ENCODE data around the gene JMJD8. TPM values are rescaled to one million over a fixed set of nuclear protein-coding genes. Genes with fewer than 3 reads are reported as not detected.

Gene JMJD8
- total and polyA plus RNA-seq, 9 of the 15 experiments (the other 6 are each of a cell fraction or from before 2014, with no cell fraction given) = 1.2 to 50.6 (median 29.3) TPM

GRCh38 chr16:720990-721764 lies 37.0 kb upstream of the JMJD8 start, which contains the start of gene ANTKMT (continued):
- TF ChIP-seq MGA (IDR thresholded peaks at IDR 0.05) (peak; percentile 97), AFF4 (CRISPR knock-in tag; IDR thresholded peaks at IDR 0.05) (peak; percentile 56; the same call in 1 of the 2 replicates), E2F3 (CRISPR knock-in tag; IDR thresholded peaks at IDR 0.05) (peak; percentile 64; the same call in 1 of the 2 replicates), CEBPB (tag; IDR thresholded peaks at IDR 0.05) (no peak), POLR2G (IDR thresholded peaks at IDR 0.05; ENCODE audit: low read depth, low read length) (peak; percentile 93), NBN (IDR thresholded peaks at IDR 0.05; ENCODE audit: low read depth) (no peak), GMEB1 (CRISPR knock-in tag; IDR thresholded peaks at IDR 0.05) (peak; percentile 60), ZNF212 (CRISPR knock-in tag; IDR thresholded peaks at IDR 0.05) (peak; percentile 54; the same call in 1 of the 2 replicates), TRIM24 (IDR thresholded peaks at IDR 0.05) (peak in 1 of 2 experiments; percentile 88; a peak in 2 of 4 replicates), FOXA3 (CRISPR knock-in tag; conservative IDR thresholded peaks at IDR 0.05 in 1 of 2, IDR thresholded peaks at IDR 0.05 in 1 of 2) (no peak; a peak in 1 of 4 replicates)

Data from K562 (cell line).